Brain microvascular endothelial cell (primary cell): ENCODE results near the gene STX11.
"Not testable (repeated sequence)": the region's sequence is repeated elsewhere in the genome, so short reads cannot be mapped to it uniquely, and the experiment has no call there.

Source experiments
- DNase-seq: peaks from one replicate; pipeline ENCODE4 v3.0.0-alpha.2; 2020
- H3K27ac ChIP-seq: fragments of 250-450 bp; sonication (Bioruptor Pico); 2 replicates; pipeline ENCODE4 v1.5.1; 2020; ENCODE audit warnings: mild to moderate bottlenecking, moderate library complexity
- H3K27me3 ChIP-seq: fragments of 250-450 bp; sonication (Bioruptor Pico); replicated peaks from 2 replicates; pipeline ENCODE4 v1.5.1; 2020; ENCODE audit warnings: mild to moderate bottlenecking
- H3K36me3 ChIP-seq: fragments of 250-450 bp; sonication (Bioruptor Pico); replicated peaks from 2 replicates; pipeline ENCODE4 v1.5.1; 2020; ENCODE audit warnings: mild to moderate bottlenecking
- H3K4me3 ChIP-seq: 2 replicates; pipeline ENCODE4 v1.5.1; 2011; ENCODE audit warnings: low read depth, mild to moderate bottlenecking, control low read depth, low read length, moderate library complexity
- in situ Hi-C: cut with HindIII; loops from 2 replicates; pipeline ENCODE4 v1.10.0; 2017; ENCODE audit warnings: low sequenced_read_pairs, low pct_ligation_motif_present
- TF ChIP-seq, protein P1 (sequence below): IDR thresholded peaks from 2 replicates; pipeline ENCODE4 v1.5.1; 2011; ENCODE audit warnings: low read depth, mild to moderate bottlenecking, moderate library complexity, low read length, control low read depth, inconsistent platforms; ENCODE audit errors: missing control alignments

STX11 gene

DNA sequence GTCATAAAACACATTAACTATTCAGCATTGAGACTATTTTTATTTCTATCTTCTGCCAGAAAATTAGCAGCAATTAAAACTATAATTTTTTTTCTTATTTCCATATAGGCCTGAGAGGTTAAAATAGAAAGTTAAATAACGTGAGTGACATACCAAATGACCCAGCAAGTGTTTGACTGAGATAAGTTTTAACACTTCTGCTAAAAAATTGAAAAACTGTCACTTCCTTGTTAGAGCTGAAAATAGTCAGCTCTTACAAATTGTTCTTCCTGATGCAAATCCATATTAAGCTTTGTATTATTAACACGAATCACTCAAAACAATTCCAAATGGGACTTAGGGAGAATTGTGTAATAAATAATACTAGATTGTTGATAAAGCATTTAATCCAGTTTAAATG is 26.5 kb upstream of the STX11 start:
- Histone ChIP-seq H3K4me3 (no peak overlapping the region), H3K27me3 (no peaks in the 10 kb centered on the region), H3K27ac (no peak overlapping the region), H3K36me3 (no peaks in the 10 kb centered on the region)
- no peak for DNase-seq
- in situ Hi-C loops: loop anchor here (25.0 kb wide), 2 partner anchors 163 to 363 kb away; partner anchors contain the start of gene UTRN
- TF ChIP-seq, protein P1, sequence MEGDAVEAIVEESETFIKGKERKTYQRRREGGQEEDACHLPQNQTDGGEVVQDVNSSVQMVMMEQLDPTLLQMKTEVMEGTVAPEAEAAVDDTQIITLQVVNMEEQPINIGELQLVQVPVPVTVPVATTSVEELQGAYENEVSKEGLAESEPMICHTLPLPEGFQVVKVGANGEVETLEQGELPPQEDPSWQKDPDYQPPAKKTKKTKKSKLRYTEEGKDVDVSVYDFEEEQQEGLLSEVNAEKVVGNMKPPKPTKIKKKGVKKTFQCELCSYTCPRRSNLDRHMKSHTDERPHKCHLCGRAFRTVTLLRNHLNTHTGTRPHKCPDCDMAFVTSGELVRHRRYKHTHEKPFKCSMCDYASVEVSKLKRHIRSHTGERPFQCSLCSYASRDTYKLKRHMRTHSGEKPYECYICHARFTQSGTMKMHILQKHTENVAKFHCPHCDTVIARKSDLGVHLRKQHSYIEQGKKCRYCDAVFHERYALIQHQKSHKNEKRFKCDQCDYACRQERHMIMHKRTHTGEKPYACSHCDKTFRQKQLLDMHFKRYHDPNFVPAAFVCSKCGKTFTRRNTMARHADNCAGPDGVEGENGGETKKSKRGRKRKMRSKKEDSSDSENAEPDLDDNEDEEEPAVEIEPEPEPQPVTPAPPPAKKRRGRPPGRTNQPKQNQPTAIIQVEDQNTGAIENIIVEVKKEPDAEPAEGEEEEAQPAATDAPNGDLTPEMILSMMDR: no peak

DNA sequence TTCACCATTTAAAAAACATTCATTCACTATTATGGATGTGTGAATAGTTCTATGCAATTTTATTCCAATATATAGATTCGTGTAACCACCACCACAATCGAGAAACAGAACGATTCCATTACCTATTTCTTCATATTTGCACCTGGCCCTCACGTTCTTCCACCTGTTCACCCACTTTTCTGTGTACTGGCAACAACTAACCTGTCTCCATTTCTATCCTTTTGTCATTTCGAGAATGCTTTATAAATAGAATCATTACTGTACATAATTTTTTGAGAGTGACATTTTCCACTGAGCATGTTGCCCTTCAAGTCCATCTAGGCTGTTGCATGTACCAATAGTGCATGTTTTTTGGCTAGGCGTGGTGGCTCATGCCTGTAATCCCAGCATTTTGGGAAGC is 23.2 kb upstream of the STX11 start:
- no peak overlapping the region for H3K4me3 ChIP-seq
- TF ChIP-seq, protein P1: no peak
- no peaks in the 10 kb centered on the region for H3K27me3 ChIP-seq
- no peak overlapping the region for H3K27ac ChIP-seq
- no peaks in the 10 kb centered on the region for H3K36me3 ChIP-seq
- no peak for DNase-seq
- in situ Hi-C loops: no loop called here

DNA sequence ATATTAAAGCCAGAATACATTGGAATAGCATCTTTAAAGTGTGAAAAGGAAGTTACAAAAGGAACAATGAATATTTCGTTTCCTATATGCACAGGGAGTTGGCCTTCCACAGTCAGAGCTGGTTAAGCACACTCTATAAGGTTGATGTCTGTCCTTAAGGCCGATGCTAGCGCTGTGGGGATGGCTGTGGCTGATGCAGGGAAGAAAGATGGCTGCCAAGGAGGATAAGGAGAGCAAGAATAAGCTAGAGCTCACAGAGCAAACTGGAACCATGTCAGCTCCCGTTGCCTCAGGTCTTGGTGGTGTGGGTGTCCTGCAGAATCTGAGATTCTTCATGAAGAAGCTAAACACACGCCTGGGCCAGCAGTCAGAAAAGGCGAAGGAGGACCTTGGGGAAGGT is 20.8 kb upstream of the STX11 start:
- no peaks in the 10 kb centered on the region for H3K27me3 ChIP-seq
- DNase-seq: no peak
- H3K36me3 ChIP-seq: no peaks in the 10 kb centered on the region
- H3K4me3 ChIP-seq: no peak overlapping the region
- in situ Hi-C loops: no loop called here
- TF ChIP-seq, protein P1: no peak
- H3K27ac ChIP-seq: no peak overlapping the region

DNA sequence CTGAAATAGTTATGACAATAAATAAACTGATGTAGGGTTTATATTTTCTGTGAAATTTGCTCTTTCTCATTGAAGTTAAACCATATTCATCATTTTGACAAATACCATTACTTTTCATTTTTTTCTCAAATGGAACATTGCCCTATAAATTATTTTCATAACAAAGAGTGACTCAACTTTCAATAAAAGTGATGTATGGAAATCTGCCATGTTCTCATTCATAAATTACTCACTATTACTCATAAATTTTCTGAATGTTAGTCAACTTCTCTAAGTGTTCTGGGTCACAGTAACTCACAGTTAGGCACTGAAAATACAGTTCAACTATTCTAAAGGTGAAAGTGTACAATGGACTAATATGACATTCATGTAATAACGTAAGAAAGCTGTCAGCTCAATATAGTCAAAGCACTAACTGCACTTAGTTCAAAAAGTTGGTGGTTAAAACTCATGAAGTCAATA is 19.0 kb upstream of the STX11 start:
- in situ Hi-C loops: no loop called here
- H3K27me3 ChIP-seq: no peaks in the 10 kb centered on the region
- no peaks in the 10 kb centered on the region for H3K36me3 ChIP-seq
- TF ChIP-seq, protein P1: no peak
- H3K4me3 ChIP-seq: no peak overlapping the region
- DNase-seq: peak; percentile 38
- no peak overlapping the region for H3K27ac ChIP-seq

DNA sequence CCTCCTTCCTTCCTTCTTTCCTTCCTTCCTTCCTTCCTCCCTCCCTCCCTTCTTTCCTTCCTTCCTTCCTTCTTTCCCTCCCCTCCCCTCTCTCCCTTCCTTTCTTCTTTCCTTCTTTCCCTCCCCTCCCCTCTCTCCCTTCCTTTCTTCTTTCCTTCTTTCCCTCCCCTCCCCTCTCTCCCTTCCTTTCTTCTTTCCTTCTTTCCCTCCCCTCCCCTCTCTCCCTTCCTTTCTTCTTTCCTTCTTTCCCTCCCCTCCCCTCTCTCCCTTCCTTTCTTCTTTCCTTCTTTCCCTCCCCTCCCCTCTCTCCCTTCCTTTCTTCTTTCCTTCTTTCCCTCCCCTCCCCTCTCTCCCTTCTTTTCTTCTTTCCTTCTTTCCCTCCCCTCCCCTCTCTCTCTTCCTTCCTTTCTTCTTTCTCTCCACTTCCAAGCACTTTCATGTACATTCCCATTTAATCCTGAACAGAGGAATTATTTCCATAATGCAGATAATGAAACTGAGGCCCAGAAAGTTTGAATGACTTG is 18.1 kb upstream of the STX11 start:
- H3K27me3 ChIP-seq, in situ Hi-C loops, H3K27ac ChIP-seq, H3K4me3 ChIP-seq, DNase-seq, H3K36me3 ChIP-seq: not testable (repeated sequence)

DNA sequence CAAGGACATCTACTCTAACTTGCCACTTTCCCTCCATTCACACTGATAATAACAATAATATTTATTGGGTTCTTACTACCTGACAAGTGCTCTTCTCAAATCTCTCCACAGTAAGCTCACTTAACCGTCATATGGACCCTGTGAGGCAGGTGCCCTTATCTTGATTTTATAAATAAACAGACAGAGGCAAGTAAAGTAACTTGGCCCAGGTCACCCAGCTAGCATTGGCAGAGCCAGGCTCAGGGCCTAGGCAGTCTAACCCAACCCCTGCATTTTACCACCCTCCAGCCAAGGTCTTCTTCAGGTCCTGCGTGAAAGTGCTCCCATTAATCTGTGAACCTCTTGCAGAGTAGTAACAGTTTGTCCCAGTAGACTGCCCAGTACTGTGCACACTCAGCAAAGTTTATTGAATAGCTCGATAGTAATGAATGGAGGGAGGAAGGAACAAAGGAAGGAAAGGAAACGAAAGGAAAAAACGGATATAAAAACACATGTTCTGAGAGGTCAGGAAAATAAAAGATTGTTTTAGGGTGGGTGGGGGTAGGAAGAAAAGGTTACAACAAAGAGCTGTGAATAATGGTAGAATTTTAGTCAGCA is 17.0 kb upstream of the STX11 start:
- H3K27ac ChIP-seq: no peak overlapping the region
- no peak for DNase-seq

More for the DNA sequence above, 17.0 kb upstream of the STX11 start:
- TF ChIP-seq, protein P1: no peak
- in situ Hi-C loops: no loop called here
- Histone ChIP-seq H3K27me3 (no peaks in the 10 kb centered on the region), H3K36me3 (no peaks in the 10 kb centered on the region), H3K4me3 (no peak overlapping the region)
